GM12874 (cell line): ENCODE measurements around the gene PHB1.

Experiments
- CTCF ChIP-seq: IDR thresholded peaks from 2 replicates; pipeline ENCODE4 v1.5.1; 2011; ENCODE audit warnings: low read depth, mild to moderate bottlenecking, control low read depth, low read length, moderate library complexity; ENCODE audit not compliant: insufficient read depth

Gene PHB1

GRCh38 chr17:49386373-49386772, 28.3 kb downstream of the PHB1 start:
- no peak for TF ChIP-seq CTCF

- no peak for TF ChIP-seq CTCF
These were observed 29.7 kb downstream of the PHB1 start for GRCh38 chr17:49384951-49385350.

GRCh38 chr17:49383060-49383459, 31.6 kb downstream of the PHB1 start:
- TF ChIP-seq CTCF = no peak

GRCh38 chr17:49382556-49382955, 32.1 kb downstream of the PHB1 start:
- no peak for TF ChIP-seq CTCF

- no peak for TF ChIP-seq CTCF
These were observed 32.9 kb downstream of the PHB1 start for GRCh38 chr17:49381793-49382192.

- no peak for TF ChIP-seq CTCF
These were observed 33.6 kb downstream of the PHB1 start for GRCh38 chr17:49381033-49381432.

- no peak for TF ChIP-seq CTCF
These were observed 34.8 kb downstream of the PHB1 start for GRCh38 chr17:49379926-49380325.

- TF ChIP-seq CTCF = no peak
These were observed 36.4 kb downstream of the PHB1 start for GRCh38 chr17:49378311-49378710.
